PC-3 (cell line): ENCODE data around the gene SLC5A6. TPM values are rescaled to one million over a fixed set of nuclear protein-coding genes. Genes with fewer than 3 reads are reported as not detected.

Experiments used
- ATAC-seq: fragments of 200-7000 bp; cut with Tn5 transposase; 2 replicates; pipeline ENCODE4 v1.9.1; 2020; ENCODE audit warnings: mild to moderate bottlenecking, moderate library complexity
- BruUV-seq: library from RNA; stranded (reverse); fragments of 400-500 nt; replicated peaks from 2 replicates; lab custom pipeline; 2021; lab: Mats Ljungman, UMichigan
- CTCF ChIA-PET: fragments of 300-600 bp; sonication (Branson Sonifier 250); formaldehyde crosslinking; loops from one replicate; lab custom pipeline; 2022; ENCODE audit warnings: antibody characterized with exemption; lab: Charles Lee
- POLR2A ChIA-PET: fragments of 300-600 bp; sonication (Branson Sonifier 250); formaldehyde crosslinking; loops from one replicate; lab custom pipeline; 2022; ENCODE audit warnings: antibody characterized with exemption; ENCODE audit not compliant: unreplicated experiment; lab: Charles Lee
- DNase-seq: peaks from one replicate; pipeline ENCODE4 v3.0.0-alpha.2; 2015
- H2AFZ ChIP-seq: fragments of 300-600 bp; sonication (generic); 2 replicates; pipeline ENCODE4 v1.6.0; 2016; ENCODE audit warnings: antibody characterized with exemption, low read length
- H3F3A ChIP-seq: fragments of 300-600 bp; sonication (generic); one replicate; pipeline ENCODE4 v1.6.0; 2017; ENCODE audit warnings: antibody characterized with exemption, low read length, control low read depth, mild to moderate bottlenecking; ENCODE audit not compliant: unreplicated experiment
- H3K27ac ChIP-seq: fragments of 300-600 bp; sonication (generic); 2 replicates; pipeline ENCODE4 v1.5.1; 2016; ENCODE audit warnings: mild to moderate bottlenecking, low read length
- H3K27me3 ChIP-seq: fragments of 300-600 bp; sonication (generic); 2 replicates; pipeline ENCODE4 v1.6.1; 2016; ENCODE audit warnings: low read length, mixed read lengths
- H3K36me3 ChIP-seq: fragments of 300-600 bp; sonication (generic); 2 replicates; pipeline ENCODE4 v1.6.1; 2016; ENCODE audit warnings: low read depth, mixed run types, low read length, mixed read lengths
- H3K4me1 ChIP-seq: fragments of 300-600 bp; sonication (generic); 2 replicates; pipeline ENCODE4 v1.5.1; 2016; ENCODE audit warnings: low read length; ENCODE audit not compliant: insufficient read depth
- H3K4me2 ChIP-seq: fragments of 300-600 bp; sonication (generic); 2 replicates; pipeline ENCODE4 v1.6.0; 2016; ENCODE audit warnings: low read length
- H3K4me3 ChIP-seq: fragments of 300-600 bp; sonication (generic); 2 replicates; pipeline ENCODE4 v1.5.1; 2016; ENCODE audit warnings: mild to moderate bottlenecking, low read length, mixed read lengths
- H3K79me2 ChIP-seq: fragments of 300-600 bp; sonication (generic); 2 replicates; pipeline ENCODE4 v1.6.1; 2017; ENCODE audit warnings: low read length, mixed read lengths
- H3K9ac ChIP-seq: fragments of 300-600 bp; sonication (generic); 2 replicates; pipeline ENCODE4 v1.6.0; 2016; ENCODE audit warnings: mild to moderate bottlenecking, low read length
- H3K9me2 ChIP-seq: fragments of 300-600 bp; sonication (generic); replicated peaks from 2 replicates; pipeline ENCODE4 v1.6.1; 2016; ENCODE audit warnings: mixed run types, low read length, mixed read lengths
- H3K9me3 ChIP-seq: fragments of 300-600 bp; sonication (generic); 2 replicates; pipeline ENCODE4 v1.6.1; 2016; ENCODE audit warnings: low read length, mixed read lengths
- H4K20me1 ChIP-seq: fragments of 300-600 bp; sonication (generic); 2 replicates; pipeline ENCODE4 v1.6.1; 2016; ENCODE audit warnings: low read length, mixed read lengths
- CTCF ChIP-seq: fragments of 300-600 bp; sonication (generic); conservative IDR thresholded peaks from 2 replicates; pipeline ENCODE4 v1.5.1; 2017; ENCODE audit warnings: antibody characterized with exemption, low read depth, mild to moderate bottlenecking, low read length
- EZH2 ChIP-seq: fragments of 300-600 bp; sonication (generic); IDR thresholded peaks from one replicate; pipeline ENCODE4 v1.6.1; 2017; ENCODE audit warnings: antibody characterized with exemption, mild to moderate bottlenecking, low read length; ENCODE audit not compliant: unreplicated experiment
- EZH2phosphoT487 ChIP-seq: fragments of 300-600 bp; sonication (generic); IDR thresholded peaks from 2 replicates; pipeline ENCODE4 v1.6.1; 2018; ENCODE audit warnings: mild to moderate bottlenecking, antibody characterized with exemption, low read length, borderline replicate concordance
- intact Hi-C: fragments of 100-400 bp; cut with micrococcal nuclease; formaldehyde crosslinking; loops from 2 replicates; pipeline ENCODE4 v1.9.0; 2023
- total RNA-seq: library from RNA; depleted of rRNA; stranded (reverse); fragments of >200 nt; gene quantifications from 2 replicates; pipeline ENCODE4 v1.2.3, GENCODE V29; 2014

SLC5A6 gene
- total RNA-seq, 1 experiment from 2014 or later, result 48.1 TPM

GRCh38 chr2:27241761-27242613, 29.9 kb upstream of the SLC5A6 start:
- intact Hi-C loops, result no loop called here
- Histone ChIP-seq H3K9me2 (no peaks in the 10 kb centered on the region), H3K4me2 (no peak overlapping the region), H3F3A (no peaks in the 10 kb centered on the region), H3K79me2 (no peaks in the 10 kb centered on the region), H4K20me1 (no peaks in the 10 kb centered on the region), H3K27ac (no peak overlapping the region), H3K27me3 (no peaks in the 10 kb centered on the region), H2AFZ (no peak overlapping the region), H3K9me3 (no peaks in the 10 kb centered on the region), H3K9ac (no peak overlapping the region), H3K36me3 (peaks cover 65% of the 10 kb centered on the region), H3K4me3 (no peak overlapping the region), H3K4me1 (no peaks in the 10 kb centered on the region)
- ATAC-seq (no peak), DNase-seq (no peak)
- TF ChIP-seq CTCF, result no peak
- no peak for TF ChIP-seq EZH2
- TF ChIP-seq EZH2phosphoT487, result no peak
- POLR2A ChIA-PET, result no interaction called here
- BruUV-seq, result no TSS peak
- CTCF ChIA-PET, result no interaction called here

- Histone ChIP-seq H3K9ac (no peak overlapping the region), H3F3A (no peaks in the 10 kb centered on the region), H3K27ac (no peak overlapping the region), H3K4me3 (no peak overlapping the region), H3K36me3 (peaks cover 79% of the 10 kb centered on the region), H3K9me3 (no peaks in the 10 kb centered on the region), H4K20me1 (no peaks in the 10 kb centered on the region), H3K79me2 (no peaks in the 10 kb centered on the region), H3K27me3 (no peaks in the 10 kb centered on the region), H3K4me2 (no peak overlapping the region), H3K9me2 (no peaks in the 10 kb centered on the region), H2AFZ (no peak overlapping the region), H3K4me1 (no peaks in the 10 kb centered on the region)
- CTCF ChIA-PET, result no interaction called here
- POLR2A ChIA-PET, result no interaction called here
- DNase-seq, result no peak
- no peak for ATAC-seq
- no TSS peak for BruUV-seq
- intact Hi-C loops, result no loop called here
- TF ChIP-seq EZH2phosphoT487, result no peak
- TF ChIP-seq CTCF, result no peak
- no peak for TF ChIP-seq EZH2
Measured at GRCh38 chr2:27240406-27240805, 28.3 kb upstream of the SLC5A6 start.

GRCh38 chr2:27238976-27239375, 26.9 kb upstream of the SLC5A6 start:
- CTCF ChIA-PET, result no interaction called here
- Histone ChIP-seq H3K36me3 (peaks cover 86% of the 10 kb centered on the region), H3K79me2 (no peaks in the 10 kb centered on the region), H3K9me2 (no peaks in the 10 kb centered on the region), H2AFZ (no peak overlapping the region), H3K27me3 (no peaks in the 10 kb centered on the region), H3K4me2 (no peak overlapping the region), H3K9me3 (no peaks in the 10 kb centered on the region), H3K27ac (no peak overlapping the region), H4K20me1 (no peaks in the 10 kb centered on the region), H3K4me3 (no peak overlapping the region), H3F3A (no peaks in the 10 kb centered on the region), H3K9ac (no peak overlapping the region), H3K4me1 (no peaks in the 10 kb centered on the region)
- no peak for DNase-seq
- BruUV-seq, result no TSS peak
- ATAC-seq, result no peak
- POLR2A ChIA-PET, result no interaction called here
- intact Hi-C loops, result no loop called here
- TF ChIP-seq EZH2phosphoT487, result no peak
